Stimulated activated CD4-positive, alpha-beta T cell treated with anti-CD3 and anti-CD28 coated beads, Interleukin-1b, Interleukin-23, amount 100 ng/mL, for 1 hour (primary cell): ENCODE measurements around the gene TMEM234.

Experiments used
- DNase-seq, 2 donors: peaks; one replicate each; pipeline ENCODE4 v3.0.0-alpha.2; 2020; ENCODE audit warnings: low read depth in 2 of 2

The TMEM234 gene

DNA sequence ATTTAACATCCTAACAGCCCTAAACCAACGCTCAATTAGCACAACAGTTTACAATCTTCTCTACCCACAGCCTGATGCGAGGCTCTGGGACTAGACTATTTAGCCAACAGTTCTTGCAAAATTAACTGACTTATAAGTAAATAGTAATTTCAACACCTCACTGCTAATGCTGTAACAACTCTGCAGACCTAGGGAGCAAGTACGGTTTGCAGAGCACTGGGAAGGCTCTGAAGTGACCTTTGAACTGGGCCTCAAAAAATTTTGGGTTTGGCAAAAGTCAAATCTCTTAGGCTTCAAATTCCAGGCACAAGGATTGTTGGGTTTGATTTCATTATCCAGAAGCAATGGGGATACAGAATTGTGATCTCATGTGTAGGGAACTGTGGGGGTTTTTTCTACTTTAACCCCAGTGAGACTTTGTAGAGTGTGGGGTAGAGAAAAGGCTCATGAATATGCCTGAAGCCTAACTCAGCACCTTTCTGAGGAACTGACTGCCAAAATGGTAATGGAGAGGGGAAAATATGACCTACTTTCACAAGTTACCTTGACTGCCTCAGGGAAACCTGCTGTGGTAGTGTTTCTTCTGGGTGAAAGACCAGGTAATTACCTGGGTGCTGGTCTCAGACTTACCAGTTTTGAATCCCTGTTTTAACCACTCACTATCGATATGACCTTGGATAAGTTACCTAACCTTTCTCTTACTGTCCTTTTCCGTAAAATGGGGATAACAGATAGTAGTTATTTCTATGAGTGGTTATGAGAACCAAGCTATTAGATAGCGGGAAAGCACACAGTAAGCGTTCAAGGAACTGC, 43.6 kb downstream of the TMEM234 start:
- no peak for DNase-seq

DNA sequence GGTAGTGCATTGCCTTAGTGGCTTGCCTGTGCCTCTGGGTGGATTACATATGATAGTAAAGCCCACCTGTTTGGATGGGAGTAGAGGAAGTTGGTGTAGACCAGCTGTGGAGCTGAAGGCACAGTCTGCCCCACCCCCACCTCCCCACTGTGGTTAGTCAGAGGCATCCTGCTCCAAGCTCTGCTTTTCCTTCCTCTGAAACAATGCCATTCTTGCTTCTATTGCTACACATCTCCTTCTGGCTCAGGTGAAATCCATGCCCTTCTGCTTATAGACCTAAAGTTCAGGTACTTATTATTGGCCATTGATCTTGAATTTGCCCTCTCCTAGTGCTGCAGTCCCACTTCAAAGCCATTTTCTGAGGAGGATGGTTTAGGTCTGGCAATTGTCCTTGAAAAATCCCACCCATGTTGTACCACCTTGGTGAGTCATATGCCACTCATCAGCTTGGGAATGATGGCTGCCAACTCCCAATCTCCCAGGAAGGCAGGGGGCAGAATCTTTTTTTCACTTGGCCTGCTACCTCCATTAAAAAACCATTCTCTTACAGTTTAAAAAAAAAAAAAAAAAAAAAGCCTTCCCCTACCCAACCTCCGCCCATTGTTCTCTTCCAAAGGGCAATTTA, 49.4 kb downstream of the TMEM234 start:
- no peak for DNase-seq

DNA sequence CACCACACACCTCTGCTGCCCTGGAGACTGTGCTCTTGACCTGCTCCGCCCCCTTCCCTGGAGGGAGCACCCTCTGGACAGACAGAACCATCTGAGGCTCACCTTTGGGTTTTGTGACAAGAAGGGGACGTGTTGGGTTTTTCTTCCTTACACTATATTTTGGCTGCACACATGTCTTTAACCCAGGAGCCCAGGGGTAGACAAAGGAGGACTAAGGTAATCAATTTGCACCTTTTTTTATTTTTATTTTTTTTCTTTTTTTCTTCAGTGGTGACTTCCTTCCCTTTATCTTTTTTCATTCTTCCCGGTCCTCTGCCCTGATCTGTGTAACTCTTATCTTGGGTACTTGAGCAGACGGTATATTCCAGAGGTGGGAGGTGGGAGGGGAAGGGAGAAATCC, 51.2 kb downstream of the TMEM234 start:
- no peak for DNase-seq
